NCI-H460 (cell line): ENCODE results near the gene SNRNP200. TPM values are rescaled to one million over a fixed set of nuclear protein-coding genes. Genes with fewer than 3 reads are reported as not detected.
"Not testable (repeated sequence)": the region's sequence is repeated elsewhere in the genome, so short reads cannot be mapped to it uniquely, and the experiment has no call there.

ENCODE experiments used
- DNase-seq: peaks from one replicate; pipeline ENCODE4 v3.0.0-alpha.2; 2016; ENCODE audit warnings: low read depth; ENCODE audit errors: extremely low read depth
- total RNA-seq: library from RNA; depleted of rRNA; stranded (reverse); fragments of >200 nt; shearing (Covaris generic); gene quantifications from 2 replicates; pipeline ENCODE4 v1.2.3, GENCODE V29; 2014

The SNRNP200 gene
- total RNA-seq, 1 experiment from 2014 or later = 83.8 TPM

DNA sequence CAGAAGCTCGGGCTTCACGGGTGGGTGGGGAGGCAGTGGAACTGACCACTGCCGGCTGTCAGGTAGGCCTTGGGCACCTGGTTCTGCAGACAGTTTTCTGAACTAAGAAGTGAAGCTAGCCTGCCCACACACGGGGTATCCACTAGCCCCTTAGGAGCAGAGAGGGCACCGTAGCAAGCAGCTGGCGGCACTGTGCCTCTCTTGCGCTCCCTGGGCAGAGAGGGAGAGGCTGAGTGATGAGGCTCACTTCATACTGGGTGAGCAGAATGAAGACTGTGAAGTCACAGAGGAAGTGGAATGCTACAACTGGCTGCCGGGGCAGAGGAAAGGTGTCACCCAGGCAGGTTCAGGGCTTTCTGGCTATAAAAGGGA, 20.5 kb upstream of the SNRNP200 start:
- DNase-seq = no peak

DNA sequence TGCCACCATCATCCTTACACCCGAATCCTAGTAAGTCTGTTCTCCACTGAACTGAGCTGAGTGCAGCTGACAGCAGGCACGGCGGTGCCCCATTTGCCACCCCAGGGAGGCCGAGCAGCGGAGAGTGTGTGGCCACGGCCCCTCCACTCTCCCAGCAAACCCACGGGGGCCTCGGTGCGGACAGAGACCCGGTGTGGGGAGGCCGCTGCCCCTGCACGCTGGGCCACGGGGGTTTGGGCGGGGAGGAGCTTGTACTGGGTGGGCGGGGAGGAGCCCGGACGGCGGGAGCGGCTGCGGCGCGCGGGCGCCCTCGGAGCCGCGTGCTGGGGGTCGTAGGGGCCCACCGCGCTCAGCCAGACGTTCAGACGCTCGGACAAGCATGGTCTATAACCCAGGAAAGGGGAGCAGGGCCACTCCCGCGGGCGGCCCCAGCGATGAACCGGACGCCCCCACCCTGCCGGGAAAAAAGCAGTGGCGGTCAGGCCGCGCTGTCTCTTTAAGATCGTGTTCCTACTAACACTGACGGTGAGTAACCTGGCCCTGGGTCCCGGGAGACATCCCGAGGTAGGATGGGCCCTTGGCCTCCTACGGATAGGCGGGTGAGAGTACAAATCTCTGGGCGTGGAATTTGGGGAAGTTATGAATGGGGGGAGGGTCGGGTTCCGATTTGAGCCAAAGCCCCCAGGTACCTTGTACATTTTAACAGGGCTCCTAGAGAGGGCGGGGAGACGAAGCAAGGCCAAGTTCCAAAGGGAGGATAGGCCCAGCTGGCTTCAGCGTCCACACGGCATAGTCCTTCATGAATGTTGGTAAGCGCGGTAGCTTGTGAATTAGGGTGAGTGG, 19.9 kb upstream of the SNRNP200 start, which contains the start of gene ITPRIPL1:
TSS of gene ITPRIPL1 (plus strand) at position 277 of the 843 bp plus-strand sequence. CDS start at position 800, 523 bp downstream.
- no peak for DNase-seq

DNA sequence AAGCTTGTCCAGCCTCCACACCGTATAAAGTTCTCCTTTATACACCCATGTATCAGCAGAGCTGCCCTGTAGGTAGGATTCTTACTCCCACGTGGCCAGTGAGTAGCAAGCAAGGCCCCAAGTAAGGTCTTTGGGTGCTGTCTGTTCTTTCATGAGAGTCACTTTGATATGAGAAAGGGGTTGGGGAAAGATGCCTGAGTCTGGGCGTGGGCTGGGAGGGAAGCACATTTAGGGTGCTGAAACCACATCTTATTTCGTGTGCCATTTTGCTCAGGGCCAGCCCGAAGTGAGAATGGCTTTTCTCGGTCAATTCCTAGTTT, 19.3 kb upstream of the SNRNP200 start:
- no peak for DNase-seq

DNA sequence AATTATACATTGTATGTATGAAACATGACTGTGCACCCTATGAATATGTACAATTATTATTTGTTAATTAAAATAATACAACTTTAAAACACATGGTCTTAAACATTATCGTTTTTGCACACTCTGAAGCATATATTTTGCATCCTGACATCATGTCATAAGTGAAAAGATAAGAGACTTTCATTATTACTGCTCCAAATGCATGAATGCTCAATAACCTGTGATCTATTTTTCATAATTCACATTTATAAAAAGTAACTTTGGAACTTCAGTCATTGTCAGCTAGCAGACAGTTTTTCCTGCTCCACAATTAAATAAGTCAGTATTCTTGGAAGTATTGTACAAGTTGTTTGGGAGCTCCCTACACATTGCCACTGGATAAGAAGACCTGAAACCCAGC, 18.5 kb upstream of the SNRNP200 start:
- no peak for DNase-seq

DNA sequence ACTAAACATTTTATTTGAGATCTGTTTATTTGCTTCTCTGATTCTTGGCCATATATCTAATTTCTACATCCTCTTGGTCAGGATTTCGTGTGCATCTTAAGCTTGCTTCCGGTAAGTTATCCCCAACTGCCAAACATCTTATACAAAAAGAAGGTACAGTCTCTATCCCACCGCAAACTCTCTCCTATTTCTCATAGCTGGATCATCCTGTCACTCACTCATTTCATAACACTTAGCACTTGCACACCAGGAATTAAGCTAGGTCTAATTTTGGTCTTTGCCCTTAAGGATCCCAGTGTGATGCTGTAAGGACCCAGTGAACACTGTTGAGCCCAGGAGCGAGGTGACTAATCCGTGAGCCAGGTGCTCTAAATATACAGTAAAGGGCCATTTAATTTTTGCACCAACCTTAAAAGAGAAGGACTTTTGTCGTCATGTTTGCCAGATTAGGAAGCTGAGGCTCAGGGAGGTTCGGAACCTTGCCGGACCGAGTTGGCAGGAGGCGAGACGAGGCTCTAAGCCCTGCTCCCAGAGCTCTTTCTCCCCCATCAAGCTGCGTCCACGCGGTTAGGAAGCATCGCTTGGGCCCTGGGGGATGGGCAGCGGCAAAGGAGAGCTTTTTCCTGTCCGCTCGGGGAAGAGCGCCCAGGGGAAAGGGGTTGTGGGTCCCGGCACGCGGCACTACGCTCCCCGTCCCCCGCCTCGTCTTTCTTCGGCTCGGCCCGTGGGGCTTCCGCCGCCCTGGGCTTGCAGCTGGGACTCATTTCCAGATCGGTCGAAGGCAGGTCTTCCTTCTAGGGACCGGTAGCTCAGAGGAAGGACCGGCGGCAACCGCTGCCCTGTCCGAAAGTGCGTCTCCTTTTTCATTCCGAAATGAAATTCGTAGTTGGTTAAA, 15.6 kb upstream of the SNRNP200 start:
- DNase-seq = peak; percentile 32

DNA sequence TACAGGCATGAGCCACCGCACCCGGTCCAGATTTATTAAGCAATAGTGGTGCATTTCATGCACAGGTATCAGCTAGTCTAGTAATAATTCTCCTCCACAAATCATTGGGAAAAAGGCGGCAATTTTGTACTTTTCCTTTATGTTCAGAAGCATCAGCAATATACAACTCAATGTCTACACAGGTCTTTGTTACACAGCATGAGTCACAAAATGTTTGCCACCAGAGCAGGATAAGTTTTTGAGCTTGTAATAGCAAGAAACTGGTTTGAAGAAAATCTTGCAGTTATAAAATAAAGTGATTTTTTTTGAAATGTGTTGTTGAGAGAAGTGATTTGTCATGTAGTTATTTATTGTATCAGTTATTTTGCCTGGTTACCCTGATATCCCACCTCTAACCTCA, 15.0 kb upstream of the SNRNP200 start:
- no peak for DNase-seq

DNA sequence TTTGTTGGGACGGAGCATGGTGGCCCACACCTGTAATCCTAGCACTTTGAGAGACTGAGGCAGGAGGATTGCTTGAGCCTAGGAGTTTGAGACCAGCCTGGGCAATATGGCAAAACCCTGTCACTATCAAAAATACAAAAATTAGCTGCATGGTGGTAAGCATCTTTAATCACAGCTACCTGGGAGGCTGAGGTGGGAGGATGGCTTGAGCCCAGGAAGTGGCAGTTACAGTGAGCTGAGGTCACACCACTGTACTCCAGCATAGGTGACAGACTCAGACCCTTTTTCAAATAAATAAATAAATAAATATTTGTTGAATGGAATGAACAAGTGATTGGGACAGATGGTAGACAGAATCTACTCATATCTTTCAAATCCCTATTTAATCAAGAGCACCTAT, 14.1 kb upstream of the SNRNP200 start:
- DNase-seq = no peak

DNA sequence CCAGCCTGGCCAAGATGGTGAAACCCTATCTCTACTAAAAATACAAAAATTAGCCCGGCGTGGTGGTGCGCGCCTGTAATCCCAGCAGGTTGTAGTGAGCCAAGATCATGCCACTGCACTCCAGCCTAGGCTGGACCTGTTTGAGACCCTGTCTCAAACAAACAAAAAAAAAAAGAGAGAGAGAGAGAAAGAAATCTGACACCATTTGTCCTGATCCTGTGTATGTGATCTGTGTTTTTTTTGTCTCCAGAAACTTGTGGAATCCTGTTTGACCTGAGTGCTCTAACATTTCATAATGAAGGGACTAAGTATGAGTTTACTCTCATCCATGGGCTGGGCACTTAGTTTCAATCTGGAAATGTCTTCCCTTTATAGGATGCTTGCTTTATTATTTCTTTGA, 13.4 kb upstream of the SNRNP200 start:
- no peak for DNase-seq

DNA sequence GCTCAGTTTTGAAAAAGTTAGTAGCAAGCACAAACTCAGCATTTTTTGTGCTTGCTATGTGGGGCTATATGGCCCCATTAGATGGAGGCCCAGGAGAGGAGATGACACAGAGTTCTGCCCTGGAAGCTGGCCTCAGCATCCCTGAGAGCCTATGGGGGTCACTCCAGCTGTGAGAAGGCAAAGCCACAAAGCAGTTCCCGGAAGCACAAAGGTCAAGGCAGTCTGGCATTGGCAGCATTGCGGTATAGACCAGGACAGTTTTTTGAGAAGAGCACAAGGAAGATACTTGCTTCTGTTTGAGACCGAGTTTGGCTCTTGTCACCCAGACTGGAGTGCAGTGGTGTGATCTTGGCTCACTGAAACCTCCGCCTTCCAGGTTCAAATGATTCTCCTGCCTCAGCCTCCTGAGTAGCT, 12.2 kb upstream of the SNRNP200 start:
- no peak for DNase-seq

DNA sequence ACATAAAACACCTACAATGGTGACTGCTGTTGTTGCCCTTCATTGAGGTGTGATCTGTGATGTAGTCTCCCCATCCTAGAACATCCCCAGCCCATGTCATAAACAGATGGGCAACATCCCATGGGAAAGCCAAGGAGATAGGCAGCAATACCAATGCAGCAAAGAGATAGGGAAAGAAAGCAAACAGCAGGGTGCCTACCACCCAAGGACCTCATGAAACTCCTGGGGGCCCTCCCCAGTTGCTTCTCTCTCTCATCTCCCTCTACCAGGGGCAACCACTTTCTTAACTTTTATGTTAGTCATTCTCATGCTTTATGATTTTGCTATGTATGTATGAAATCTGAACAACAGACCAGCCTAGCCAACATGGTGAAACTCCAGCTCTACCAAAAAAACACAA, 11.7 kb upstream of the SNRNP200 start:
- DNase-seq = no peak

DNA sequence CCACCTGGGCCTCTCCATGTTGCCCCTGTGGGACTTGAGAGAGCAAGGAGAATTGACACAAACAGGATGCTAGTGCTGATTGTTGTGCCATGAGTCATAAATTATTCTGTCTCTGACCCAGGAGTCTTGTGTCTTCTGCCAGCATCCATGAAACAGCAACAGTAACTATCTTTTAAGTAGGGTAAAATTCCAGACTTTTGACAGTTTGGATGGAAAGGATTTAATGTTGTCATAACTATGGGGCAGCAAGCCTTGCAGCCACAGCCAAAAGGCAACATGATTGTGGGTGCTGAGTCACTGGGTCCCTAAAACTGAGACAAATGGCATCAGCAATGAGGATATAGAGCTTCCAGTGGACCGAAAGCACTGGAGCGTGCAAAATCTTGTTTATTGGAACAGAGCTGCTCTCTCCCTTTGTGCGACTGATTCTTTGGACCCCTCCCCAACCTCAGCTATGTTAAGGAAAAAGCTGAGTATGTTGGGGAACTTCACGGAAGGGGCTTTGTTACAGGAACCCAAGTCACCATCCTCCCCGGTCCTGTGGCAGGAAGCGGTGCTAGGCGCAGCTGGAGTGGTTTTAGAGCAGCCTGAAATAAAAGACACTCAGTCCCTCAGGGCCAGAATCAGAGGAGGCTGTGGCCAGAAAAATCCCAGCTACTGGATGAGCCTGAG, 10.2 kb upstream of the SNRNP200 start:
- no peak for DNase-seq

DNA sequence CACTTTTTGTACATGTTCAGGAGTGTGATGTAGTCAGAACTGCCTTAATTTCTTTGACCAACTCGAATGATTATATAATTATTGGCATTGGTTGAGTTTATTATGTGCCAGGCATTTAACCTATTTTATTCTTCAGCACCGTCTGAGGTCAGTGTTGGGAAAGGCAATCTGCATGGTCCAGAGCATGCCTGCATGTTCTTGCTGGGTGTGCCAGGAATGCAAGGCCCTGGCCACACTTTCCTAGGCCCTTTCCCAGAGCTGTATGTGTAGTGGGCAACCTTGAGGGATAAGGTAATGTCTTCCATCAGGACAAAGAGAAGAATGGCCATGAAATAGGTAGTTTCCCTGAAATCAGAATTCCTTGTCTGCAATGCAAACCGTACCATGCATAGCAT, 9.7 kb upstream of the SNRNP200 start:
- DNase-seq = no peak

DNA sequence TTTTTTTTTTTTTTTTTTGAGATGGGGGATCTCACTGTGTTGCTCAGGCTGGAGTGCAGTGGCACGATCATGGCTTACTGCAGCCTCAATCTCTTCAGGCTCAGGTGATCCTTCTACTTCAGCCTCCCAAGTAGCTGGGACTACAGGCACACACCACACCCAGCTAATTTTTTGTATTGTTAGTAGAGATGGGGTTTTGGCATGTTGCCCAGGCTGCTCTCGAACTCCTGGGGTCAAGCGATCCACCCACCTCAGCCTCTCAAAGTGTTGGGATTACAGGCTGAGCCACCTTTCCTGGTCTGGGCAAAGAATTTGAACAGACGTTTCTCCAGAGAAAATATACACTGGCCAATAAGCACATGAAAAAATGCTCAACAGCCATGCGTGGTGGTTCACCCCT, 2.9 kb upstream of the SNRNP200 start:
- no peak for DNase-seq

DNA sequence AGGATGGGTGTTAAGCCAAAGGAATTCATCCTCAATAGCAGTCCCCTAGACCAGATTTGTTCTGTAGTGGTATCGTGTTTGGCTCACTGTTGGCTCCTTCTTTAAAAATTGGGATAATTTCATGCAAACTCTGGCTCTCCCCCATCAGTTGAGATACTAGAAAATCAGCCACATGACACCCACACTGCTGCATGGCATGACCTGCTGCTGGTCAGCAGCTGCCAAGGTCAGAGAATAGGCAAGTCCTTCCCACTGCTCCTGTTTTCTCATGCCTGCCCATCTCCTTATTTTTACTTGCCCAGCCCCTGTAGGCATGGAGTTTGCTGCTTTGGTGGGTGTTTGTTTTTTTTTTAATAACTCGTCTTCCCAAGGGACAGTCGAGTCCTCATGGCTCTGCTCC, 1.0 kb upstream of the SNRNP200 start:
- no peak for DNase-seq

DNA sequence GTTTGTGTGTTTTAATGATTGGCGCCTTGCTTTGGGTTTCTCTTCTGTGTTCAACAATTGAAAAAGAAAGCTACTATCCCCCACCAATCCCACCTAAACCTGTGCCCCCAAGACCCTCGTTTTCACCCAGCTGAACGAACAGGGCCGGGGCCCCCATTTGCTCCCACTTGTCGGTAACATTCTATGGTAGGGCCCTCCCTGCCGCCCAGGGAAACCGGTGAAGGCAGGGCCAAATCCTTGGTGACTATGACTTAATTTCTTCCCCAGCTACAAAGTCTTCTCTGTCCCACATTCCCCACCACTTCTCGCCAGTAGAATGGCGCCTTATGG, 598 bp upstream of the SNRNP200 start:
- no peak for DNase-seq

DNA sequence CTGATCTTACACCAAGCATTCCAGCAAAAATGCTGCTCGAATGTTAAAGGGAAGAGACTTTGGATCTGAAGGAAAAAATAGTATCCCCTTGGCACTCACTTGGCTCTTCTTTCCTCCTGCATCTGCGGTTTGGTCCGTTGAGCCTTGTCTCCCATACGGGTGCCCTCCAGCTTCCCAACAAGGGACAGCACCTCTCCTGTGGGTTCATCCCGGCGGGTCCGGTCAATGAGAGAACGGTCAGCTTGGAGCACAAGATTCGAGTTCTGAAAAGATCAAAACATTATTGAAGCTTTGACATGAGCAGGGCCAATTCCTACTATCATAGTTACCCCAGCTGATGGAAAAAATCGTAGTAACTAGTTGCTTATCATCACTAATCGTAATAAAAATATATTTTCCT, 740 bp downstream of the SNRNP200 start:
- no peak for DNase-seq

DNA sequence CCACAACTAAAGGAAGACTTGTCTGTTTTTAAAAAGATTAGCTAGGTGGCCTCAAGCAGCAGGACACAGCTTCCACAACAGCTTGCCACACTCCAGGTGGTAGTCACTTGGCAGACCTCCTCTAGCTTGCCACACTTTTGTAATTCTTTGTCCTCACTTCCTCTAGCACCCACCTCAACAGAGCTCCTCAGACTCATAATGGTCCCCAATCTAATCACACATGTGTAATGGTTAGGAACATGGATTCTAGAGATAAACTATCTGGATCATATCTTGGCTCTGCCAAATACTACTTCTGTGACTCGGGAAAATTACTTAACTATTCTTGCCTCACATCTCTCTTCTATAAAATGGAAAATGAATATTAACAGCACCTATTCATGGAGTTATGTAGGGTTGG, 3.5 kb downstream of the SNRNP200 start:
- no peak for DNase-seq

DNA sequence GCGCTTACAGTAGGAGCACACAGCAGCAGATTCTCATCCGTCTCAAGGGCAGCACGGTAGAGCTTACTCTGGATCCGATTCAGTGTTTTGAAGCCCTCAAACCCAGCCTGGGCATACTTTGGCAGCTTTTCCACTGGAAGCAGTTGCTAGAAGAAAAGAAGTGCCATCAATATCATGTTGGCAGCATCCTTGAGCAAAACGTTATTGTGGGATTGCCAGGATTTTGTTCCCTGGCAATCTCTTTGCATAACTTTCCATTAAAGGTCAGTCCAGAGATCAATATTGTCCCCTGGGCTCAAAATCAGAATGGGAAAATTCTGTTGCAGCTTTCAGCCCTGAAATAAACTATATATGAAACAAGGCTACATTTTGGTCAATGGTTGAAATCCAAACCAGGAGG, 8.4 kb downstream of the SNRNP200 start:
- no peak for DNase-seq

DNA sequence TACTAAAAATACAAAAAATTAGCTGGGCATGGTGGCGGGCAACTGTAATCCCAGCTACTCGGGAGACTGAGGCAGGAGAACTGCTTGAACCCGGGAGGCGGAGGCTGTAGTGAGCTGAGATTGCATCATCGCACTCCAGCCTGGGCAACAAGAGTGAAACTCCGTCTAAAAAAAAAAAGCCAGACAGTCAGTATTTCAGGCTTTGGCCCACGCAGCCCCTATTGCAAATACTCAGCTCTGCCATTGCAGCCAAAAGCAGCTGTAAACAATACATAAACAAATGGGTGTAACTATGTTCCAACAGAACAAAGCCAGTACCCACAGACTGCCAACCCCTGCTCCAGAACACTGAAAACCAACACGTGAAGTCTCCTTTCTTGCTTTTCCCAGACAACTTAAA, 11.1 kb downstream of the SNRNP200 start:
- not testable (repeated sequence) for DNase-seq

DNA sequence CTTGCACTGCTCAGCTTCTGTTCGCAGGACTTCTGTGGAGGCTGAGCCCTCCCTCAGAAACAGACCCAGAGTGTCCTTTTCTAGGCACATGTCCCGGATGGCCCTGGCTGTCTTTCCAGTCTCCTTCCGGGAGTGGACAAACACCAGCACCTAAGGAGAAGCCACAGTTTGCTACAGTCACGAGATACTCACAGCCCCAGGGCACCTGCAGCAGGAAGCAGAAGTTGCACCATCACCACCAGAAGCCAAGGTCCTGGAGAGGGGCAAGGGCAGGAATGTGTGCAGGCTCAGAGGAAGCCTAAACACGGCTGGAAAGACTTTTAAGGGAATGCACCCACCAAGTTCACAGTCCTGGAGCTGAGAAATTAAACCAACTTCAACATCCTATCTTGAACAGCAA, 13.6 kb downstream of the SNRNP200 start:
- no peak for DNase-seq

DNA sequence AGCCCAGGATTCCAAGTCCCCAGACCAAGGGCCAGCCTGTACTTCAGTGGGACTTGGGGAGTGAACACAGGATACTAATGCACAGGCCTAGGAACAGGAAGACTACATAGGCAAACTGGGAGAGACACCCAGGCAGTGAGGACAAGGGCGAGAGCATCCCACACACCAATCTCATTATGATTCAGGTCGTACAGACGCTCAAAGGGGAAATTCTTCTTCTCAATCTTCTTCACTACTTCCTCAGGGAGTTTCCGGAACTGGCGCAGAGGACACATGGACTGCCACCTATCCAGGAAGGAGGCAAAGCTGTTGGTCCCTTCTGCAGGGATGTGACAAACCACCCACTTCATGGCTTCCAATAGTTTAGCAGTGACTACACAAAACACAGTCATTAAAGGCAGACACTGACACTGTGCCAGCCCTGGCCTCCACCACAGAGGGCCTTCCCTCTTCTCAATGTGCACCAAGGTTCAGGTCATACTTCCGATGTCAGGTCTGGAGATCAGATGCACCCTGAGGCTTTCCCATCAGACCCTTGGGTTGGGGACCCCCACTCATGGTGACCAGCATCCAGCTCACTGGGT, 18.0 kb downstream of the SNRNP200 start:
- no peak for DNase-seq
